Stomach smooth muscle (tissue), 2 donors: Measurements from ENCODE around the gene IZUMO1R.
"Not testable (repeated sequence)": the region's sequence is repeated elsewhere in the genome, so short reads cannot be mapped to it uniquely, and the experiment has no call there.

Experiments used
- H3K27ac ChIP-seq: one replicate; pipeline ENCODE4 v1.7.0; 2013; ENCODE audit warnings: mild to moderate bottlenecking, low read length, inconsistent platforms
- H3K27me3 ChIP-seq, 2 donors: one replicate each; pipeline ENCODE4 v1.7.0; 2013; ENCODE audit warnings: low read length in 2 of 2; ENCODE audit not compliant: insufficient read depth in 2 of 2, control insufficient read depth in 1 of 2
- H3K36me3 ChIP-seq, 2 donors: one replicate each; pipeline ENCODE4 v1.7.0; 2013; ENCODE audit warnings: low read length in 2 of 2; ENCODE audit not compliant: control insufficient read depth in 2 of 2, insufficient read depth in 2 of 2
- H3K4me1 ChIP-seq: one replicate; pipeline ENCODE4 v1.7.0; 2013; ENCODE audit warnings: low read length; ENCODE audit not compliant: control insufficient read depth, insufficient read depth
- H3K4me3 ChIP-seq, 2 donors: one replicate each; pipeline ENCODE4 v1.7.0; 2013; ENCODE audit warnings: low read length in 2 of 2
- H3K9ac ChIP-seq, 2 donors: one replicate each; pipeline ENCODE4 v1.7.0; 2013; ENCODE audit warnings: low read length in 2 of 2, mild to moderate bottlenecking in 1 of 2
- H3K9me3 ChIP-seq, 2 donors: one replicate each; pipeline ENCODE4 v1.7.0; 2013; ENCODE audit warnings: low read length in 2 of 2; ENCODE audit not compliant: control insufficient read depth in 2 of 2
- donor health status: healthy.
- donor health status: Pancreatic carcinoma.

The IZUMO1R gene

DNA sequence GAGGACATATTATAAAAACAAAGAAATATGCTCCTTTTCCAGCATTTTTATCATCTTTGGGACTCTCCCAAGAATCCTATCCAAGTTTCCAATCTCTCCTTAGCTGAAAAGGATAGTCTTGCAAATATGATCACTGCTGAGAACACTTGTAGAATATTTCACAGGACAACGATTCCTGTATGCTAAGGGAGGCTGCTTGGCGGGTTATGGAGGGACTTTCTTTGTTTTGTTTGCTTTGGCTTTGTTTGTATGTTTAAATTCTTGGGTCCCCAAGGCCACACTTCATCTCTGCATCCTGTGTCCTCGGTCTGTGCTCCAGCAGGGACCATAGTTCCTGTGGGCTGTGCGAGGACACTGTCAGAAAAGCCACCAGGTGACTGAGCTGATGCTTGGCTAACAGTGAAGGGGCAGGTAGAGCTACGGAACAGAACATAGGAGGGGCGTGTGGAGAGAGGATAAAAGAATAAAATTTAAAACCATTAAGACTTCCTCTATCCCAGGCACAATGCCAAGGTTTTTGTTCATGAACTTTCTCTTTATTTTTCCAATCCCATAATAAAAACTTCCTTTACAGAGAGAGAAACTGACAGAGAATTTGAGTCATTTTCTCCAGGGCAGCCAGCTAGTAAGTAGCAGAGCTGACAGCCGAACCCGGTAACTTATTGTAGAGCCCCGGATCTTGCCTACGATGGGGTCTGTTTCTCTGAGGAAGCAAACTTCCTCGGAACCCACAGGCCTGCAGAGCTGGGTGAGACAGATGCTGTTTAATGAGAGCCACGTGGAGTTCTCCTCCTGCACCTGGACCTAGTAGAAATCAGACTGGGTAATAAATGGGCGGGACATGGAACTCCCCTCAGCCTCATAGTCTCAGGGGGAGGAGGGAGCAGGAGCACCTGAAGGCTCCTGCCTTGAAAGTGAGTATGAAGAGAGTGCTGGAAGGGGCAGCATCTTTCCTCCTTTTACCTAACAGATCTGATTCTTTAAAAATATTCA is at the start of gene IZUMO1R:
IZUMO1R (plus strand) TSS at position 615 of the 993 bp plus-strand sequence. CDS start 1,057 bp downstream, outside the sequence.
- Histone ChIP-seq H3K9me3 (no peaks in the 10 kb centered on the region), H3K4me1 (no peaks in the 10 kb centered on the region), H3K4me3 (no peak within 1 kb of the TSS), H3K9ac (no peak within 1 kb of the TSS), H3K27me3 (no peaks in the 10 kb centered on the region), H3K27ac (no peak within 1 kb of the TSS), H3K36me3 (no peaks in the 10 kb centered on the region)

DNA sequence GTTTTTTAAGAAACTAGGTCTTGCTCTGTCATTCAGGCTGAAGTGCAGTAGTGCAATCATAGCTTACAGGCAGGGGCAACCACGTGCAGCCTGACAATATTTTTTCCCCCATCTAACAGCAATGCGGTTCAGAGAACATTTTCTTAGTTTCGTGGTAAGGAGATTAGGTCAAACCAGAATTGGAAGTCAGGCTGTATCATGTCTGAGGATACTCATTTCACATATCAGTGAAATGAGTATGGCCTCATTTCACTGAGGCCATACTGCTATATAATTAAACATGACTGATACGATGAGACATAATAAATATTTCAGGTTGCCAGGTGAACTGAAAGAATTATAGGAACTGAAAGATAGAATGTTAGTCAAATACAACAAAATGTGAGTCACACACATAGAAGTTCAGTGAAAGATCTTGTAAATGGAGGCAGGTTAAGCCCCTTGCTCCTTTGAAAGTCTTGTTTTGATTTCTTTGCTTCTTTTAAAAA is 32.5 kb upstream of the IZUMO1R start:
- no peak overlapping the region for H3K27ac ChIP-seq
- H3K27me3 ChIP-seq = no peaks in the 10 kb centered on the region

DNA sequence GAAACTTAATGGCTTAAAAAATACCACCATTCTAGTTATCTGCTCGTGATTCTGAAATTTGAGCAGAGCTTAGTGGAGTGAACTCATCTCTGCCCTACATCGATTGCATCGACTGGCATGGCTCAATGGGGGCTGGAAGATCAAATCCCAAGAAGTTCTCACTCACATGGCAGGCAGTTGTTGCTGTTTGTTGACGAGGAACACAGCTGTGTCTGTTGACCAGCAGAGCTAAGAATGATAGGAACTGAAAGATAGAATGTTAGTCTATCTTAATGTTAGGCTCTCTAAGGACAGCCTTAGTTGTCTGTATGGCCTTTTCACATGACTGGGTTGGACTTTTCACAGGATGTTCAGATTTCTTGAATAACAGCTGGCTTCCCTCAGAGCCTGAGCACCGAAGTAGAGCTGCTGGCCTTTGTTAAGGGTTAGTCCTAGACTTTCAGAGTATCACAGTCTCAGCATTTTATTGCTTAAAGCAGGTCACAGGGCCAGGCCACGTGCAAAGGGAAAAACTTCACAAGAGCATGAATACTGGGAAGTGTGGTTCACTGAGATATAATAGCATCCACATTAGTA is 31.6 kb upstream of the IZUMO1R start:
- H3K9me3 ChIP-seq = no peaks in the 10 kb centered on the region
- no peak overlapping the region for H3K4me3 ChIP-seq
- no peaks in the 10 kb centered on the region for H3K36me3 ChIP-seq
- no peak overlapping the region for H3K27ac ChIP-seq
- no peak overlapping the region for H3K9ac ChIP-seq
- H3K27me3 ChIP-seq = no peaks in the 10 kb centered on the region
- H3K4me1 ChIP-seq = no peaks in the 10 kb centered on the region

More for the DNA sequence above, 32.5 kb upstream of the IZUMO1R start:
- Histone ChIP-seq H3K9ac (no peak overlapping the region), H3K36me3 (no peaks in the 10 kb centered on the region), H3K4me3 (no peak overlapping the region), H3K9me3 (no peaks in the 10 kb centered on the region), H3K4me1 (no peaks in the 10 kb centered on the region)

DNA sequence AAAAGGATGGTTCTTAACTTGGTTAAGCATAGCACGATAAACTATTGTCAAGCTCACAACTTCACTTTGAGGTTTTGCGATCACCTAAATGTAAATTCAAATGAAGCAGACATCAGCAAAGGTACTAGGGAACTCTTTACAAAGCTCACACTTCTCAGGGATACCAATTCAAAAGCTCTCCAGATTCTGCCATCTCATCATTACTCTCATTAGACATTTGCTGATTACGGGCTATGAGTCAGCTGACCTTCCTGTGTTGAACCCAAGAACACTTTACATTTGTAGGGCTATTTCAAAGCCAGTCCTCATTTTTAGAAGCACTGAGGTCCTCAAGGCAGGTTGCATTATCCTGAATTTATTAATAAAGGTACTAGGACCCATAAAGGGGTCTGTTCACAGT is 28.4 kb upstream of the IZUMO1R start:
- H3K27ac ChIP-seq = no peak overlapping the region
- H3K9me3 ChIP-seq = no peaks in the 10 kb centered on the region
- H3K4me3 ChIP-seq = no peak overlapping the region
- H3K27me3 ChIP-seq = no peaks in the 10 kb centered on the region
- no peak overlapping the region for H3K9ac ChIP-seq
- H3K36me3 ChIP-seq = no peaks in the 10 kb centered on the region
- no peaks in the 10 kb centered on the region for H3K4me1 ChIP-seq

DNA sequence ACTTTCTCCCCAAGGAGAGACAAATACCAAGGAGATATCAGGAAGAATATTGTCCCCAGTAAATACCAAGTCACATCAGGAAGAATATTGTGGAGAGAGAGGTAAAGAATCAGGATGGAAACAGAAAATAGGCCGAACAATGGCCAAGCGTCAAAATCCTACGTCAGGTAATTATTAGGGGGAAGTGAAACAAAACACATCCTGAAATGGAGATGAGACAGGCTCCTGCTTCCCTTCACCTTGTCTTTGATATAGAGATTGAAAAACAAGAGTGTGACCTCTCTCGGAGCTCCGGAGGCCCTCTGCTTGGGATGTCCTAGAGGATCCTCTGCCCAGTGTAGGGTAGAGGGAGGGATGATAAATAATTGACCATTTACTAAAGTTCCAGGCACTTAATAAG is 27.4 kb upstream of the IZUMO1R start:
- no peaks in the 10 kb centered on the region for H3K9me3 ChIP-seq
- H3K27me3 ChIP-seq = no peaks in the 10 kb centered on the region
- H3K4me1 ChIP-seq = no peaks in the 10 kb centered on the region
- no peak overlapping the region for H3K4me3 ChIP-seq
- H3K36me3 ChIP-seq = no peaks in the 10 kb centered on the region
- H3K27ac ChIP-seq = no peak overlapping the region
- H3K9ac ChIP-seq = no peak overlapping the region

DNA sequence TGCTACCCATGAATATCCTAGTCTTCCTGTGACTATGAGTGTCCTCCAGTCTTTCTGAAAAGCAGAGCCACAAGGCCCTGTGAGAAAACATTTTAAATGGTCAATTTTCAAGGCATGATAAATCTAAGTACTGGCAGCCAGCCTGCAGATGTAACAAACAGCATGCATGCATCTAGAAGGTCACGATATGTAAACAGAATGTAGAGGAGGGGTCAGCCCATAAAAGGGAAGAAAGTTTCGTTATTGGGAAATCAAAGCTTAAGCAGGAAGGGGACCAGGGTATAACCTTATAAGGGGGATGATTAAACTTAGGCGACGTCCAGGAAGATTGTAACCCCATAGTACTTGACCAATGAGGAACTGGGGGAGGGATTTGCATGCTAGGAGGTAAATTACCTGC is 26.2 kb upstream of the IZUMO1R start:
- H3K36me3 ChIP-seq, H3K4me1 ChIP-seq, H3K27me3 ChIP-seq, H3K4me3 ChIP-seq, H3K9me3 ChIP-seq, H3K9ac ChIP-seq, H3K27ac ChIP-seq: not testable (repeated sequence)

DNA sequence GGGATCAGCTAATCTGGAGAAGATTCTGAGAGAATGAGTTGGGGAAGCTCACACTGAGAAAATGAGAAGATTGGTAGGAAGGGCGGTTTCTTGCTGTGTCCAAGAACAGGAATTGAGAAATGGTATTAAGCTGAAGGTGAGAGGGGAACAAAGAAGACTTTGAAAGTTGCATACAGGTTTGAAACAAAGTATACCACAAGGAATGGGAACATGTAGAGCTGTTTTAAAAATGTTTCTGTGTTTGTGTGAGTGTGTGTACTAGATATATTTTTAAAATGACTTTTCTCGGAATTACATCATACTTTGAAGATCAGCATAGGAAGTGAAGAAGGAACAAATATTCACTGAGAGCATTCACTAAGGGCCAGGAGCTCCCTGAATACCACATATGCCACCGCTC is 24.4 kb upstream of the IZUMO1R start:
- Histone ChIP-seq H3K36me3 (no peaks in the 10 kb centered on the region), H3K9ac (no peak overlapping the region), H3K9me3 (no peaks in the 10 kb centered on the region), H3K27me3 (no peaks in the 10 kb centered on the region), H3K4me3 (no peak overlapping the region), H3K27ac (no peak overlapping the region), H3K4me1 (no peaks in the 10 kb centered on the region)

DNA sequence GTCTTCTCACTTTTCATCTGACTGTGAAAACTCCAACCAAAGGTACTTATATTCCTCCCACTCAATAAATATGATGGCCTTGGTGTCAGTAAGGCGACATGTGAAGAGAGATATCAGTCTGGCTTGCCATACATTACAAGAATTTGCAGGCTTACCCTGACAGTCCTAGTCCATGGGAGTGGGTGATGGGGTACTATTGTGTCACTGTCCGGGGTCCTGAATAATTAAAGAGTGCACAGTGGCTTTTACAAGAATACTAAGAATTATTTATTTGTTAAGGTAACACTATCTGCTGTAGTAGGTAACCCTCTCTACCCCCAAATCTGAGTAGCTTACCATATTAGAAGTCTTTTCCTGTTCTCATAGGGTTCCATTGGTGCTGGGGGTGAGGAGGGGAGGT is 23.1 kb upstream of the IZUMO1R start:
- no peak overlapping the region for H3K4me3 ChIP-seq

DNA sequence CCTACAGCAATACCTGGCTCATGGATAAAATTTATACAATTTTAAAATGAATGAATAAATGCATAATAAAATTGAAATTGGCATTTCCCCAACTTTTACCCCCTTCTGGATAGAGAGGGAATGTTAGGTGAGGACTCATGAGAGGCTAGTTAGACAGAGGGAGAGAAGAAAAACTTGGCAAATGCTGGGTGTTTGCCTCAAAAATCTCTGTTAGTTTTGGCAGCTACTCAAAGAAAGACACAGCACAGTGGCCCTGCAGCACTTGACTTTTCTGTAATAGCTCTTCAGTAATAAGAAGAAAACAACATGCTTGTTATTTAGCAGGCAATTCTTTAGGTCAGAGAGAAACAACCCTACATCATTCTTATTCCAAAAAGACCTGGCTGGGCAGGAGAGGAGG is 20.7 kb upstream of the IZUMO1R start:
- no peaks in the 10 kb centered on the region for H3K27me3 ChIP-seq
- no peaks in the 10 kb centered on the region for H3K4me1 ChIP-seq
- no peak overlapping the region for H3K4me3 ChIP-seq
- H3K9me3 ChIP-seq = no peaks in the 10 kb centered on the region
- no peak overlapping the region for H3K27ac ChIP-seq
- no peaks in the 10 kb centered on the region for H3K36me3 ChIP-seq
- no peak overlapping the region for H3K9ac ChIP-seq

More for the DNA sequence above, 23.1 kb upstream of the IZUMO1R start:
- Histone ChIP-seq H3K9ac (no peak overlapping the region), H3K4me1 (no peaks in the 10 kb centered on the region), H3K27me3 (no peaks in the 10 kb centered on the region), H3K36me3 (no peaks in the 10 kb centered on the region), H3K9me3 (no peaks in the 10 kb centered on the region), H3K27ac (no peak overlapping the region)

DNA sequence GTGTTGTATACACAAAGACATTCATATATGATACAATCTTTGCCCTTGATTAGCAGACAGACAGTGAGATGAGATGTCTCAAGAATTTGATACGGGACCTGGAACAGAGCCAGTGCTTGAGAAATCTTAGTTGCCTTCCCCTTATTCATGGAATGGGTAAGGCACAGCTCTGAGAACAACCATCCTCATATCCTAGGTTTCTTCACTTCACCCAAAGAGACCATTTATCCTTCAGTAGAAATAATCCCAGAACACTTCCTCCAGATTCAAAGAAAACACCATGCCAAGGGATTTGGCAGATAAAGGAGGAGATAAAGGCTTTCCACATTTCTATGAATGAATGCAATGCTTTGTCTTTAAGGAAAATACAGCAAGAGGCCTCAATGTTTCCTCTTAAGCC is 8.8 kb upstream of the IZUMO1R start:
- Histone ChIP-seq H3K9me3 (peaks cover 2 to 3% of the 10 kb centered on the region in 2 donors), H3K27me3 (no peaks in the 10 kb centered on the region)

More for the DNA sequence above, 8.8 kb upstream of the IZUMO1R start:
- H3K9ac ChIP-seq = no peak overlapping the region
- H3K36me3 ChIP-seq = no peaks in the 10 kb centered on the region
- no peaks in the 10 kb centered on the region for H3K4me1 ChIP-seq
- H3K27ac ChIP-seq = no peak overlapping the region
- H3K4me3 ChIP-seq = no peak overlapping the region
